LNCAP (cell line): ENCODE measurements around the gene MAP3K5.

Experiments used
- CTCF ChIP-seq: fragments of 450-650 bp; IDR thresholded peaks from 2 replicates; pipeline ENCODE4 v1.5.1; 2017; ENCODE audit warnings: mild to moderate bottlenecking

The MAP3K5 gene

GRCh38 chr6:136599329-136600011, 192.8 kb downstream of the MAP3K5 start:
- TF ChIP-seq CTCF, result no peak

- TF ChIP-seq CTCF, result no peak
Observed at GRCh38 chr6:136598048-136598447, 194.2 kb downstream of the MAP3K5 start.

- TF ChIP-seq CTCF, result no peak
Observed at GRCh38 chr6:136594671-136595070, 197.6 kb downstream of the MAP3K5 start.

GRCh38 chr6:136593748-136594490, 198.4 kb downstream of the MAP3K5 start:
- no peak for TF ChIP-seq CTCF

- TF ChIP-seq CTCF, result no peak
Observed at GRCh38 chr6:136592930-136593673, 199.2 kb downstream of the MAP3K5 start.

- no peak for TF ChIP-seq CTCF
Observed at GRCh38 chr6:136591617-136592016, 200.7 kb downstream of the MAP3K5 start.

GRCh38 chr6:136587527-136587926, 204.8 kb downstream of the MAP3K5 start:
- TF ChIP-seq CTCF, result no peak
